BE2C (cell line): ENCODE data around the gene GLIS1.

ENCODE experiments used
- DNase-seq: peaks from one replicate; pipeline ENCODE4 v3.0.0-alpha.2; 2020
- H3K27me3 ChIP-seq: fragments of 250-450 bp; sonication (Bioruptor Pico); 2 replicates; pipeline ENCODE4 v1.5.1; 2020; ENCODE audit warnings: mild to moderate bottlenecking
- H3K36me3 ChIP-seq: fragments of 250-450 bp; sonication (Bioruptor Pico); 2 replicates; pipeline ENCODE4 v1.5.1; 2020; ENCODE audit warnings: mild to moderate bottlenecking
- H3K4me1 ChIP-seq: fragments of 250-450 bp; sonication (Bioruptor Pico); 2 replicates; pipeline ENCODE4 v1.5.1; 2020
- H3K4me3 ChIP-seq: 2 replicates; pipeline ENCODE4 v1.5.1; 2011; ENCODE audit warnings: low read depth, low read length
- H3K9me3 ChIP-seq: fragments of 250-450 bp; sonication (Bioruptor Pico); 2 replicates; pipeline ENCODE4 v1.5.1; 2020
- CTCF ChIP-seq: IDR thresholded peaks from 2 replicates; pipeline ENCODE4 v1.5.1; 2012; ENCODE audit warnings: mild to moderate bottlenecking, low read depth, low read length

The GLIS1 gene

GRCh38 chr1:53481456-53481855, 257.5 kb downstream of the GLIS1 start:
- no peak for TF ChIP-seq CTCF

GRCh38 chr1:53480678-53481077, 258.3 kb downstream of the GLIS1 start:
- H3K9me3 ChIP-seq = no peaks in the 10 kb centered on the region
- TF ChIP-seq CTCF = no peak
- H3K27me3 ChIP-seq = no peaks in the 10 kb centered on the region
- DNase-seq = no peak
- no peaks in the 10 kb centered on the region for H3K4me1 ChIP-seq
- no peak overlapping the region for H3K4me3 ChIP-seq
- H3K36me3 ChIP-seq = no peaks in the 10 kb centered on the region

More at GRCh38 chr1:53481456-53481855, 257.5 kb downstream of the GLIS1 start:
- Histone ChIP-seq H3K27me3 (no peaks in the 10 kb centered on the region), H3K4me3 (no peak overlapping the region), H3K36me3 (no peaks in the 10 kb centered on the region), H3K4me1 (no peaks in the 10 kb centered on the region), H3K9me3 (no peaks in the 10 kb centered on the region)
- DNase-seq = no peak

- Histone ChIP-seq H3K36me3 (no peaks in the 10 kb centered on the region), H3K27me3 (no peaks in the 10 kb centered on the region), H3K4me1 (no peaks in the 10 kb centered on the region), H3K9me3 (no peaks in the 10 kb centered on the region), H3K4me3 (no peak overlapping the region)
- no peak for TF ChIP-seq CTCF
- DNase-seq = no peak
These were observed 260.5 kb downstream of the GLIS1 start for GRCh38 chr1:53478502-53478818.

GRCh38 chr1:53477651-53478501, 261.1 kb downstream of the GLIS1 start:
- DNase-seq = no peak
- H3K27me3 ChIP-seq = no peaks in the 10 kb centered on the region

GRCh38 chr1:53476579-53476978, 262.4 kb downstream of the GLIS1 start:
- no peaks in the 10 kb centered on the region for H3K9me3 ChIP-seq
- no peak for DNase-seq
- H3K27me3 ChIP-seq = no peaks in the 10 kb centered on the region
- H3K36me3 ChIP-seq = no peaks in the 10 kb centered on the region
- H3K4me3 ChIP-seq = no peak overlapping the region
- H3K4me1 ChIP-seq = no peaks in the 10 kb centered on the region
- no peak for TF ChIP-seq CTCF

More at GRCh38 chr1:53477651-53478501, 261.1 kb downstream of the GLIS1 start:
- Histone ChIP-seq H3K4me1 (no peaks in the 10 kb centered on the region), H3K4me3 (no peak overlapping the region), H3K9me3 (no peaks in the 10 kb centered on the region), H3K36me3 (no peaks in the 10 kb centered on the region)
- no peak for TF ChIP-seq CTCF

GRCh38 chr1:53475664-53476063, 263.3 kb downstream of the GLIS1 start:
- Histone ChIP-seq H3K4me3 (no peak overlapping the region), H3K4me1 (no peaks in the 10 kb centered on the region), H3K36me3 (no peaks in the 10 kb centered on the region), H3K27me3 (no peaks in the 10 kb centered on the region), H3K9me3 (no peaks in the 10 kb centered on the region)
- no peak for TF ChIP-seq CTCF
- no peak for DNase-seq
